ENCODE measurements around the gene NUP160. TPM values are rescaled to one million over a fixed set of nuclear protein-coding genes. Genes with fewer than 3 reads are reported as not detected.
"Not testable (repeated sequence)": the region's sequence is repeated elsewhere in the genome, so short reads cannot be mapped to it uniquely, and the experiment has no call there.

The NUP160 gene
- total RNA-seq, 1 experiment from 2014 or later, result 47.1 TPM

- Histone ChIP-seq H3K36me3 (peaks cover 91% of the 10 kb centered on the region), H3K9me3 (replicated peaks) (no peaks in the 10 kb centered on the region), H3K4me1 (replicated peaks) (no peaks in the 10 kb centered on the region), H3K27ac (no peak overlapping the region), H3K27me3 (replicated peaks) (no peaks in the 10 kb centered on the region), H3K4me3 (no peak overlapping the region)
- DNase-seq (ENCODE audit: low read depth in 1 of 2, low spot score in 2 of 2), result no peak
Observed at GRCh38 chr11:47791774-47792430, 56.2 kb downstream of the NUP160 start.

- not testable (repeated sequence) for H3K27me3 ChIP-seq (replicated peaks); H3K4me1 ChIP-seq (replicated peaks); H3K4me3 ChIP-seq; H3K9me3 ChIP-seq (replicated peaks); DNase-seq (ENCODE audit: low read depth in 1 of 2, low spot score in 2 of 2); H3K27ac ChIP-seq
- H3K36me3 ChIP-seq, result peaks cover 92% of the 10 kb centered on the region
Observed at GRCh38 chr11:47790017-47790416, 58.1 kb downstream of the NUP160 start.

- Histone ChIP-seq H3K36me3 (peaks cover 92% of the 10 kb centered on the region), H3K4me3 (no peak overlapping the region), H3K27me3 (replicated peaks) (no peaks in the 10 kb centered on the region), H3K4me1 (replicated peaks) (no peaks in the 10 kb centered on the region), H3K27ac (no peak overlapping the region), H3K9me3 (replicated peaks) (no peaks in the 10 kb centered on the region)
- DNase-seq (ENCODE audit: low read depth in 1 of 2, low spot score in 2 of 2), result no peak
Observed at GRCh38 chr11:47788181-47788580, 60.0 kb downstream of the NUP160 start.

GRCh38 chr11:47786373-47786772, 61.8 kb downstream of the NUP160 start:
- Histone ChIP-seq H3K36me3 (peaks cover 90% of the 10 kb centered on the region), H3K27ac (no peak overlapping the region), H3K27me3 (replicated peaks) (no peaks in the 10 kb centered on the region), H3K9me3 (replicated peaks) (no peaks in the 10 kb centered on the region), H3K4me1 (replicated peaks) (no peaks in the 10 kb centered on the region), H3K4me3 (no peak overlapping the region)
- no peak for DNase-seq (ENCODE audit: low read depth in 1 of 2, low spot score in 2 of 2)

- no peak overlapping the region for H3K27ac ChIP-seq
- no peaks in the 10 kb centered on the region for H3K9me3 ChIP-seq (replicated peaks)
- no peaks in the 10 kb centered on the region for H3K27me3 ChIP-seq (replicated peaks)
- peaks cover 89% of the 10 kb centered on the region for H3K36me3 ChIP-seq
- H3K4me1 ChIP-seq (replicated peaks), result no peaks in the 10 kb centered on the region
- H3K4me3 ChIP-seq, result no peak overlapping the region
- no peak for DNase-seq (ENCODE audit: low read depth in 1 of 2, low spot score in 2 of 2)
Observed at GRCh38 chr11:47784785-47785381, 63.3 kb downstream of the NUP160 start.

GRCh38 chr11:47783087-47783610, 65.0 kb downstream of the NUP160 start:
- Histone ChIP-seq H3K27me3 (replicated peaks) (no peaks in the 10 kb centered on the region), H3K9me3 (replicated peaks) (no peaks in the 10 kb centered on the region), H3K27ac (no peak overlapping the region), H3K4me3 (no peak overlapping the region), H3K36me3 (peaks cover 91% of the 10 kb centered on the region), H3K4me1 (replicated peaks) (no peaks in the 10 kb centered on the region)
- DNase-seq (ENCODE audit: low read depth in 1 of 2, low spot score in 2 of 2), result no peak

- H3K36me3 ChIP-seq, result peaks cover 76% of the 10 kb centered on the region
- DNase-seq (ENCODE audit: low read depth in 1 of 2, low spot score in 2 of 2), result no peak
- no peaks in the 10 kb centered on the region for H3K27me3 ChIP-seq (replicated peaks)
- H3K4me1 ChIP-seq (replicated peaks), result no peaks in the 10 kb centered on the region
- no peak overlapping the region for H3K4me3 ChIP-seq
- H3K27ac ChIP-seq, result no peak overlapping the region
- no peaks in the 10 kb centered on the region for H3K9me3 ChIP-seq (replicated peaks)
Observed at GRCh38 chr11:47778878-47779483, 69.2 kb downstream of the NUP160 start.

GRCh38 chr11:47775240-47775869, 72.8 kb downstream of the NUP160 start:
- Histone ChIP-seq H3K9me3 (replicated peaks) (no peaks in the 10 kb centered on the region), H3K27me3 (replicated peaks) (no peaks in the 10 kb centered on the region), H3K27ac (no peak overlapping the region), H3K4me1 (replicated peaks) (no peaks in the 10 kb centered on the region), H3K36me3 (peaks cover 45% of the 10 kb centered on the region), H3K4me3 (no peak overlapping the region)
- DNase-seq (ENCODE audit: low read depth in 1 of 2, low spot score in 2 of 2), result no peak

GRCh38 chr11:47773882-47774281, 74.3 kb downstream of the NUP160 start:
- Histone ChIP-seq H3K4me1 (replicated peaks) (no peaks in the 10 kb centered on the region), H3K36me3 (peaks cover 31% of the 10 kb centered on the region), H3K27me3 (replicated peaks) (no peaks in the 10 kb centered on the region), H3K4me3 (no peak overlapping the region), H3K27ac (no peak overlapping the region), H3K9me3 (replicated peaks) (no peaks in the 10 kb centered on the region)
- no peak for DNase-seq (ENCODE audit: low read depth in 1 of 2, low spot score in 2 of 2)

GRCh38 chr11:47769556-47769955, 78.6 kb downstream of the NUP160 start:
- not testable (repeated sequence) for H3K9me3 ChIP-seq (replicated peaks); DNase-seq (ENCODE audit: low read depth in 1 of 2, low spot score in 2 of 2); H3K4me3 ChIP-seq; H3K27ac ChIP-seq; H3K27me3 ChIP-seq (replicated peaks)
- Histone ChIP-seq H3K36me3 (peaks cover 15% of the 10 kb centered on the region), H3K4me1 (replicated peaks) (peaks cover 10% of the 10 kb centered on the region)

GRCh38 chr11:47768101-47768612, 80.0 kb downstream of the NUP160 start:
- peak overlapping the region; percentile 96 for H3K27ac ChIP-seq
- peak; percentile 79 to 83 for DNase-seq (ENCODE audit: low read depth in 1 of 2, low spot score in 2 of 2)

GRCh38 chr11:47766509-47767227, 81.5 kb downstream of the NUP160 start:
- Histone ChIP-seq H3K4me1 (replicated peaks) (peaks cover 10% of the 10 kb centered on the region), H3K4me3 (peak overlapping the region; percentile 85), H3K27me3 (replicated peaks) (no peaks in the 10 kb centered on the region), H3K9me3 (replicated peaks) (no peaks in the 10 kb centered on the region), H3K36me3 (peaks cover 43% of the 10 kb centered on the region), H3K27ac (peak overlapping the region; percentile 73)
- DNase-seq (ENCODE audit: low read depth in 1 of 2, low spot score in 2 of 2), result peak; percentile 54 to 65

More at GRCh38 chr11:47768101-47768612, 80.0 kb downstream of the NUP160 start:
- H3K27me3 ChIP-seq (replicated peaks), result no peaks in the 10 kb centered on the region
- H3K36me3 ChIP-seq, result peaks cover 28% of the 10 kb centered on the region
- H3K4me1 ChIP-seq (replicated peaks), result peaks cover 10% of the 10 kb centered on the region
- H3K9me3 ChIP-seq (replicated peaks), result no peaks in the 10 kb centered on the region
- peak overlapping the region; percentile 85 for H3K4me3 ChIP-seq

GRCh38 chr11:47765086-47765485, 83.1 kb downstream of the NUP160 start:
- peaks cover 10% of the 10 kb centered on the region for H3K4me1 ChIP-seq (replicated peaks)
- H3K9me3 ChIP-seq (replicated peaks), result no peaks in the 10 kb centered on the region
- no peaks in the 10 kb centered on the region for H3K27me3 ChIP-seq (replicated peaks)
- no peak for DNase-seq (ENCODE audit: low read depth in 1 of 2, low spot score in 2 of 2)
- H3K27ac ChIP-seq, result no peak overlapping the region
- no peak overlapping the region for H3K4me3 ChIP-seq
- H3K36me3 ChIP-seq, result peaks cover 57% of the 10 kb centered on the region
